Tibial nerve (tissue), 4 donors: Measurements from ENCODE around the gene SELENOF.

Source experiments
- EP300 ChIP-seq, 2 donors: sonication (generic); formaldehyde crosslinking; IDR thresholded peaks; one replicate each; pipeline ENCODE4 v1.6.1; 2017; ENCODE audit warnings: antibody characterized with exemption in 2 of 2, mild to moderate bottlenecking in 1 of 2
- POLR2A ChIP-seq, 2 donors: fragments of 450-650 bp; IDR thresholded peaks; one replicate each; pipeline ENCODE4 v1.6.1; 2017; ENCODE audit warnings: antibody characterized with exemption in 2 of 2, mild to moderate bottlenecking in 2 of 2, moderate library complexity in 2 of 2
- TF ChIP-seq, protein P1 (sequence below), 5 experiments: fragments of 200-600 bp in 3 of 5; fragments of 450-650 bp in 2 of 5; sonication (generic) in 3 of 5; IDR thresholded peaks; one replicate each; pipeline ENCODE4 v1.5.1; 2016 to 2019; ENCODE audit warnings: antibody characterized with exemption in 5 of 5, mild to moderate bottlenecking in 3 of 5, moderate library complexity in 2 of 5

- TF ChIP-seq, protein P1, sequence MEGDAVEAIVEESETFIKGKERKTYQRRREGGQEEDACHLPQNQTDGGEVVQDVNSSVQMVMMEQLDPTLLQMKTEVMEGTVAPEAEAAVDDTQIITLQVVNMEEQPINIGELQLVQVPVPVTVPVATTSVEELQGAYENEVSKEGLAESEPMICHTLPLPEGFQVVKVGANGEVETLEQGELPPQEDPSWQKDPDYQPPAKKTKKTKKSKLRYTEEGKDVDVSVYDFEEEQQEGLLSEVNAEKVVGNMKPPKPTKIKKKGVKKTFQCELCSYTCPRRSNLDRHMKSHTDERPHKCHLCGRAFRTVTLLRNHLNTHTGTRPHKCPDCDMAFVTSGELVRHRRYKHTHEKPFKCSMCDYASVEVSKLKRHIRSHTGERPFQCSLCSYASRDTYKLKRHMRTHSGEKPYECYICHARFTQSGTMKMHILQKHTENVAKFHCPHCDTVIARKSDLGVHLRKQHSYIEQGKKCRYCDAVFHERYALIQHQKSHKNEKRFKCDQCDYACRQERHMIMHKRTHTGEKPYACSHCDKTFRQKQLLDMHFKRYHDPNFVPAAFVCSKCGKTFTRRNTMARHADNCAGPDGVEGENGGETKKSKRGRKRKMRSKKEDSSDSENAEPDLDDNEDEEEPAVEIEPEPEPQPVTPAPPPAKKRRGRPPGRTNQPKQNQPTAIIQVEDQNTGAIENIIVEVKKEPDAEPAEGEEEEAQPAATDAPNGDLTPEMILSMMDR (IDR thresholded peaks at IDR 0.05): no peak
- TF ChIP-seq POLR2A (IDR thresholded peaks at IDR 0.05) (no peak), EP300 (IDR thresholded peaks at IDR 0.05) (no peak)
Observed at GRCh38 chr1:86912281-86912900, 1.5 kb downstream of the SELENOF start.
